K562 (cell line): ENCODE results near the gene BRME1. TPM values are rescaled to one million over a fixed set of nuclear protein-coding genes. Genes with fewer than 3 reads are reported as not detected.

Source experiments
- BDP1 ChIP-seq: IDR thresholded peaks from 3 replicates; pipeline ENCODE4 v1.6.1; 2011; ENCODE audit not compliant: insufficient read length, insufficient read depth
- ETV5 ChIP-seq: sonication (generic); formaldehyde crosslinking; IDR thresholded peaks from 2 replicates; pipeline ENCODE4 v1.4.0; 2020; ENCODE audit warnings: low read depth, mild to moderate bottlenecking, missing genetic modification reagents
- ETV6 ChIP-seq, 3 experiments: fragments of 150-350 bp in 1 of 3; sonication (generic) in 1 of 3; formaldehyde crosslinking in 1 of 3; IDR thresholded peaks; 2 replicates each; pipeline versions ENCODE4 v1.6.1 to v1.8.0; 2014 to 2022; ENCODE audit warnings: borderline replicate concordance in 2 of 3, low read depth in 2 of 3, antibody characterized with exemption in 1 of 3, low read length in 1 of 3, mild to moderate bottlenecking in 1 of 3, missing genetic modification reagents in 1 of 3
- LARP7 ChIP-seq: fragments of 450-650 bp; IDR thresholded peaks from 2 replicates; pipeline ENCODE4 v1.6.1; 2016
- MAFG ChIP-seq: fragments of 450-650 bp; conservative IDR thresholded peaks from 2 replicates; pipeline ENCODE4 v1.6.1; 2016; ENCODE audit warnings: missing genetic modification characterization, missing compliant biosample characterization
- PCBP2 ChIP-seq: fragments of 200-400 bp; formaldehyde crosslinking; IDR thresholded peaks from 2 replicates; pipeline ENCODE4 v1.6.1; 2018; ENCODE audit warnings: low read length, low read depth, mild to moderate bottlenecking, moderate library complexity; ENCODE audit not compliant: poor library complexity, severe bottlenecking
- PML ChIP-seq: IDR thresholded peaks from 2 replicates; pipeline ENCODE4 v1.6.1; 2012; ENCODE audit warnings: low read length, inconsistent platforms
- ZBTB7A ChIP-seq: IDR thresholded peaks from 2 replicates; pipeline ENCODE4 v1.6.1; 2011; ENCODE audit warnings: low read depth, mild to moderate bottlenecking, low read length, moderate library complexity, borderline replicate concordance; ENCODE audit not compliant: control insufficient read depth
- ZNF175 ChIP-seq: fragments of 200-800 bp; sonication (Bioruptor generic); IDR thresholded peaks from 2 replicates; pipeline ENCODE4 v1.6.1; 2016; ENCODE audit warnings: low read depth, mild to moderate bottlenecking, missing genetic modification characterization, missing compliant biosample characterization
- polyA plus RNA-seq, 8 experiments: library from polyadenylated mRNA; depleted of rRNA in 4 of 8; stranded (reverse) in 5 of 8; unstranded in 3 of 8; fragments of >200 nt; fragmentation: Nextera tagmentation in 2 of 8; fragmentation: Illumina TruSeq in 1 of 8; extraction: Ambion mirVana in 2 of 8; extraction: Trizol in 1 of 8; gene quantifications; 2 replicates each; pipeline versions ENCODE4 v1.2.1 to v1.2.3, GENCODE V29; 2011 to 2014; ENCODE audit warnings: inconsistent platforms in 1 of 8, missing spikeins in 1 of 8
- total RNA-seq, 7 experiments: library from RNA; depleted of rRNA in 6 of 7; stranded (reverse); fragments of >200 nt in 6 of 7; fragmentation: Illumina TruSeq in 2 of 7; extraction: Trizol in 2 of 7; gene quantifications; 2 replicates each; pipeline versions ENCODE4 v1.2.1 to v1.2.3, GENCODE V29; 2011 to 2021; ENCODE audit warnings: low replicate concordance in 1 of 7
- TF ChIP-seq, protein P1 (sequence below), 2 experiments: fragments of 450-650 bp; IDR thresholded peaks; 2 replicates each; pipeline ENCODE4 v1.6.1; 2016; ENCODE audit warnings: mild to moderate bottlenecking in 2 of 2, borderline replicate concordance in 1 of 2, low read depth in 1 of 2, moderate library complexity in 1 of 2
- TF ChIP-seq, protein P2 (sequence below): fragments of 450-650 bp; IDR thresholded peaks from 2 replicates; pipeline ENCODE4 v1.6.1; 2016
- TF ChIP-seq, protein P3 (sequence below): fragments of 450-650 bp; IDR thresholded peaks from 2 replicates; pipeline ENCODE4 v1.6.1; 2016; ENCODE audit warnings: borderline replicate concordance

BRME1 gene
- total and polyA plus RNA-seq, 9 of the 15 experiments (the other 6 are each of a cell fraction or from before 2014, with no cell fraction given), result 0.75 to 6.1 (median 3.6) TPM

DNA sequence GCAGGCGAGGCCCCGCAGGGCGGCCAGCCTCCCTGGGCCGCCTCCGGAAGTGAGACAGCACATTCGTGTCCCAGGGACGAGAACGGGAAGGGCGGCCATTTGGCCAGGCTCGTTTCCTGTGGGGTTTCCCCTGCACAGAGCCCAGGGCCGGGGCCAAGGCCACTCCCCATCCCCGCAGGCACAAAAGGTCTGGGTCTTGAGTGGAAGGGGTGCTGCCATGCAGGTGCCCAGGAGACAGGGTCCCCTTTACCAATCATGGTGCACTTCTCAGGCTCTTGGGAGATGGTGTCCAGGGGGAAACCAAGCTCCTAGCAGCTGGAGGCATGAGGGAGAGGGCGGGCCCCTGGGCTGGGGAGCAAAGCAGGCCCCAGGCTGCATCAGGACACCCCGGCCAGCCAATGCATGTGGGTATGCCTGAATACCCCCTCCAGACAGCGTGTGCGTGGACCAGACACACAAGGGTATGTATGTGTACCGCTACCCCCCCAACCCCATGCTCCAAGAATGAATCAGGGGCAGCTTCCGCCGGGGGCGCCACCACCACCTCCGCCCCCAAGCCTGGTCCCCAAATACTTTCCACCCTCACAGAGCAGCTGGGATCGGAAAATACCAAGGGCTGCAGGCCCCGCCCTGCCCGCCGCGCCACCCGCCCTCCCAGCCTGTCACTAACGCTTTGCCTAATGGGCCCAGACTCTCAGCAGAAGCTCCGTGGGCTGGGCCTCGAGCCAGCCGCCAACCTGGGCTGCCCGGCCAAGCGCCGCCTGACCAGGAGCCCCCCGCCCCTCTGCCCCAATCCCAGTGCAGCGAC, 66.6 kb downstream of the BRME1 start (continued):
- TF ChIP-seq MAFG (tag) (peak; percentile 71), PML (no peak), ZBTB7A (peak; percentile 85), BDP1 (no peak), PCBP2 (no peak), ETV5 (CRISPR knock-in tag) (peak; percentile 97), ZNF175 (CRISPR knock-in tag) (peak; percentile 83), ETV6 (IDR thresholded peaks at IDR 0.05; ENCODE audit: borderline replicate concordance in 1 of 2, low read depth in 2 of 2, low read length in 1 of 2) (0 out of 4 replicates have a peak, but pooled peaks of 1 of the 2 experiments have one; percentile 44), ETV6 (CRISPR knock-in tag; IDR thresholded peaks at IDR 0.05; ENCODE audit: borderline replicate concordance) (no peak), LARP7 (no peak)
- TF ChIP-seq, protein P1, sequence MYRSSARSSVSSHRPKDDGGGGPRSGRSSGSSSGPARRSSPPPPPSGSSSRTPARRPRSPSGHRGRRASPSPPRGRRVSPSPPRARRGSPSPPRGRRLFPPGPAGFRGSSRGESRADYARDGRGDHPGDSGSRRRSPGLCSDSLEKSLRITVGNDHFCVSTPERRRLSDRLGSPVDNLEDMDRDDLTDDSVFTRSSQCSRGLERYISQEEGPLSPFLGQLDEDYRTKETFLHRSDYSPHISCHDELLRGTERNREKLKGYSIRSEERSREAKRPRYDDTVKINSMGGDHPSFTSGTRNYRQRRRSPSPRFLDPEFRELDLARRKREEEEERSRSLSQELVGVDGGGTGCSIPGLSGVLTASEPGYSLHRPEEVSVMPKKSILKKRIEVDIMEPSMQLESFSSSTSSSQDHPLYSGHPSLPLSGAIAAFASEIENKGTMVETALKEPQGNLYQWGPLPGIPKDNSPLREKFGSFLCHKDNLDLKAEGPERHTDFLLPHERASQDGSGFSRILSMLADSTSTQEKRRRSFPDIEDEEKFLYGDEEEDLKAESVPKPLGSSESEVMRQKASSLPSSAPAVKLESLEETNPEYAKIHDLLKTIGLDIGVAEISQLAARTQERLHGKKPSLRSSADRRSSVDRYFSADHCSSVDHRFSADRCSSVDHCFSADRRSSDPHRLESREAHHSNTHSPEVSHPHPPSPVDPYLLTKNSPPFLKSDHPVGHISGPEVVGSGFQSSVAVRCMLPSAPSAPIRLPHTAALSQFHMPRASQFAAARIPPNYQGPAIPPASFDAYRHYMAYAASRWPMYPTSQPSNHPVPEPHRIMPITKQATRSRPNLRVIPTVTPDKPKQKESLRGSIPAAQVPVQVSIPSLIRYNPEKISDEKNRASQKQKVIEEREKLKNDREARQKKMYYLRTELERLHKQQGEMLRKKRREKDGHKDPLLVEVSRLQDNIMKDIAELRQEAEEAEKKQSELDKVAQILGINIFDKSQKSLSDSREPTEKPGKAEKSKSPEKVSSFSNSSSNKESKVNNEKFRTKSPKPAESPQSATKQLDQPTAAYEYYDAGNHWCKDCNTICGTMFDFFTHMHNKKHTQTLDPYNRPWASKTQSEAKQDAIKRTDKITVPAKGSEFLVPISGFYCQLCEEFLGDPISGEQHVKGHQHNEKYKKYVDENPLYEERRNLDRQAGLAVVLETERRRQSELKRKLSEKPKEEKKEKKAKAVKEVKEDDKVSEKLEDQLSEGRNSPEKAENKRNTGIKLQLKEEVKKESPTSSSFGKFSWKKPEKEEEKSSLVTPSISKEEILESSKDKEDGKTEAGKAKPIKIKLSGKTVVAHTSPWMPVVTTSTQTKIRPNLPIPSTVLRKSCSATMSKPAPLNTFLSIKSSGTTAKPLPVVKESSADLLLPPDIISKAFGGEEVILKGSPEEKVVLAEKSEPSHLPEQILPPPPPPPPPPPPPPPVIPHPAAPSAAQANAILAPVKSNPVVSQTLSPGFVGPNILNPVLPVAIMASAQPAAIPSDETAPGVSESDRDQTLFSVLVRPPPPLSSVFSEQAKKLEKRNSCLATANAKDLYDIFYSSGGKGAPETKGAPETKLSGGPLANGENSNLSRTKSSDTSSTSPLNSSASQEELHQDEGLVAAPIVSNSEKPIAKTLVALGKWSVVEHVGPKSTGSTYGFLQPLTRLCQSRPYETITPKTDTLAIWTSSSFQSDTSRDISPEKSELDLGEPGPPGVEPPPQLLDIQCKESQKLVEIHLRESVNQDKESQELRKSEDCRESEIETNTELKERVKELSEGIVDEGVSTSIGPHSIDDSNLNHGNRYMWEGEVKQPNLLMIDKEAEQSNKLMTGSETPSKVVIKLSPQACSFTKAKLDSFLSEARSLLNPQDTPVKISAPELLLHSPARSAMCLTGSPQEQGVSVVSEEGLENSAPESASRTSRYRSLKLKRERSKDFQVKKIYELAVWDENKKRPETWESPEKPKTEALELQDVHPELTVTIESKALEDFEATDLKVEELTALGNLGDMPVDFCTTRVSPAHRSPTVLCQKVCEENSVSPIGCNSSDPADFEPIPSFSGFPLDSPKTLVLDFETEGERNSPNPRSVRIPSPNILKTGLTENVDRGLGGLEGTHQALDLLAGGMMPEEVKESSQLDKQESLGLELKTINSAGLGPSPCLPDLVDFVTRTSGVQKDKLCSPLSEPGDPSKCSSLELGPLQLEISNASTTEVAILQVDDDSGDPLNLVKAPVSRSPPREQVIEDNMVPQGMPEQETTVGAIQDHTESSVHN (IDR thresholded peaks at IDR 0.05; ENCODE audit: borderline replicate concordance in 1 of 2, low read depth in 1 of 2), result no peak
- TF ChIP-seq, protein P2, sequence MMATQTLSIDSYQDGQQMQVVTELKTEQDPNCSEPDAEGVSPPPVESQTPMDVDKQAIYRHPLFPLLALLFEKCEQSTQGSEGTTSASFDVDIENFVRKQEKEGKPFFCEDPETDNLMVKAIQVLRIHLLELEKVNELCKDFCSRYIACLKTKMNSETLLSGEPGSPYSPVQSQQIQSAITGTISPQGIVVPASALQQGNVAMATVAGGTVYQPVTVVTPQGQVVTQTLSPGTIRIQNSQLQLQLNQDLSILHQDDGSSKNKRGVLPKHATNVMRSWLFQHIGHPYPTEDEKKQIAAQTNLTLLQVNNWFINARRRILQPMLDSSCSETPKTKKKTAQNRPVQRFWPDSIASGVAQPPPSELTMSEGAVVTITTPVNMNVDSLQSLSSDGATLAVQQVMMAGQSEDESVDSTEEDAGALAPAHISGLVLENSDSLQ, result peak; percentile 60
- TF ChIP-seq, protein P3, sequence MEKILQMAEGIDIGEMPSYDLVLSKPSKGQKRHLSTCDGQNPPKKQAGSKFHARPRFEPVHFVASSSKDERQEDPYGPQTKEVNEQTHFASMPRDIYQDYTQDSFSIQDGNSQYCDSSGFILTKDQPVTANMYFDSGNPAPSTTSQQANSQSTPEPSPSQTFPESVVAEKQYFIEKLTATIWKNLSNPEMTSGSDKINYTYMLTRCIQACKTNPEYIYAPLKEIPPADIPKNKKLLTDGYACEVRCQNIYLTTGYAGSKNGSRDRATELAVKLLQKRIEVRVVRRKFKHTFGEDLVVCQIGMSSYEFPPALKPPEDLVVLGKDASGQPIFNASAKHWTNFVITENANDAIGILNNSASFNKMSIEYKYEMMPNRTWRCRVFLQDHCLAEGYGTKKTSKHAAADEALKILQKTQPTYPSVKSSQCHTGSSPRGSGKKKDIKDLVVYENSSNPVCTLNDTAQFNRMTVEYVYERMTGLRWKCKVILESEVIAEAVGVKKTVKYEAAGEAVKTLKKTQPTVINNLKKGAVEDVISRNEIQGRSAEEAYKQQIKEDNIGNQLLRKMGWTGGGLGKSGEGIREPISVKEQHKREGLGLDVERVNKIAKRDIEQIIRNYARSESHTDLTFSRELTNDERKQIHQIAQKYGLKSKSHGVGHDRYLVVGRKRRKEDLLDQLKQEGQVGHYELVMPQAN, result 0 out of 2 replicates have a peak, but pooled peaks have one; percentile 45
